Memory B cell (primary cell): ENCODE results near the gene ZBTB40.

Experiments
- ATAC-seq: fragments of 150-1000 bp; cut with Tn5 transposase; 2 replicates; pipeline ENCODE4 v1.10.0; 2021; ENCODE audit warnings: low read depth, mild to moderate bottlenecking, moderate library complexity
- DNase-seq, 2 donors: peaks; one replicate each; pipeline ENCODE4 v3.0.0; 2022; ENCODE audit warnings: low spot score in 2 of 2
- H3K27ac Mint-ChIP-seq: one replicate; pipeline ENCODE4 v1.8.0; 2022; ENCODE audit warnings: mild to moderate bottlenecking, moderate library complexity, mixed read lengths
- H3K27me3 Mint-ChIP-seq: one replicate; pipeline ENCODE4 v1.8.0; 2022; ENCODE audit warnings: mixed read lengths
- H3K36me3 Mint-ChIP-seq: one replicate; pipeline ENCODE4 v1.8.0; 2022; ENCODE audit warnings: mild to moderate bottlenecking, mixed read lengths
- H3K4me1 Mint-ChIP-seq: one replicate; pipeline ENCODE4 v1.8.0; 2022; ENCODE audit warnings: mixed read lengths
- H3K4me3 Mint-ChIP-seq: one replicate; pipeline ENCODE4 v1.8.0; 2022; ENCODE audit warnings: mild to moderate bottlenecking, moderate library complexity, mixed read lengths
- H3K9me3 Mint-ChIP-seq: one replicate; pipeline ENCODE4 v1.8.0; 2022; ENCODE audit warnings: mixed read lengths

The ZBTB40 gene

DNA sequence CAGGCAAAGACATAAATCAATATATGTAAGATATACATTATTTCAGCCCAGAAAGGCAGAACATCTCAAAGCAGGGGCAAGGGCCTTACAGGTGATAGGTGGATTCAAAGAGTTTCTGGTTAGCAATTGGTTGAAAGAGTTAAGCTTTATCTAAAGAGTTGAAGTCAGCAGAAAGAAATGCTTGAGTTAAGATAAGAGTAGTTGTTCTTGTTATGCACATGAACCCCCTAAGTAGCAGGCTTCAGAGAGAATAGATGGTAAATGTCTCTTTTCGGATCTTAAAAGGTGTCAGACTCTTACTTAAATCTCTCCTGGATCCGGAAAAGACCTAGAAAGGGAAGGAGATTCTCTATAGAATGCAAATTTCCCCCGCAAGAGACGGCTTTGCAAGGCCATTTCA lies 8.3 kb upstream of the ZBTB40 start:
- peaks cover 4% of the 10 kb centered on the region for H3K36me3 Mint-ChIP-seq
- DNase-seq: no peak
- H3K27ac Mint-ChIP-seq: no peak overlapping the region
- peaks cover 12% of the 10 kb centered on the region for H3K9me3 Mint-ChIP-seq
- ATAC-seq: no peak
- peaks cover 8% of the 10 kb centered on the region for H3K27me3 Mint-ChIP-seq
- no peak overlapping the region for H3K4me3 Mint-ChIP-seq
- no peaks in the 10 kb centered on the region for H3K4me1 Mint-ChIP-seq

- no peak overlapping the region for H3K27ac Mint-ChIP-seq
- H3K4me1 Mint-ChIP-seq: no peaks in the 10 kb centered on the region
- H3K4me3 Mint-ChIP-seq: no peak overlapping the region
- peaks cover 4% of the 10 kb centered on the region for H3K36me3 Mint-ChIP-seq
- H3K9me3 Mint-ChIP-seq: peaks cover 10% of the 10 kb centered on the region
- H3K27me3 Mint-ChIP-seq: peaks cover 8% of the 10 kb centered on the region
- DNase-seq (no peak), ATAC-seq (no peak)
These were observed 6.8 kb upstream of the ZBTB40 start for GRCh38 chr1:22444856-22445255.

DNA sequence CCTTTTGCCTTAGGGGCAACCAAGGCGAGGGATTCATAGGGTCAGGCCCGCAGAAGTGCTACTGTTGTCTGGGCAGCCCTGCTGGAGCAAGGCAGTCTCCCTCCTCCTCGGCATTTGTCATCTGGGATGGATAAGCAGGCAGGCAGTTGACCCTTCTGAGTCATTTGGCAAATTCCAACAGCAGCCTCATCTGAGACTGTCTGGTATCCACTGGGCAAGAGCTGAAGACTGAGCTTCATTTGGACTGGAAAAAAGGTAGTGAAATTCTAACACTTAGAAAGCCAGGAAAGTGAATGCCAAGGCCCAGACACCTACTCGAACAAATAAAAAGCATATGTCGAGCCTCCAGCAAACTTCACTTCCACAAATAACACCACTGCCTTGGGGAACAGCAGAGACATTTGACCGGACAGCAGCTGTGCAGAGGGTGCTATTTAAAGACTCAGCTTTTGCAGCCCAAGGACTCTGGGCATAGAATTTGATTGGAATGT lies 4.0 kb upstream of the ZBTB40 start:
- Mint-ChIP-seq H3K4me3 (no peak overlapping the region), H3K36me3 (peaks cover 2% of the 10 kb centered on the region), H3K9me3 (peaks cover 3% of the 10 kb centered on the region), H3K27me3 (peaks cover 2% of the 10 kb centered on the region), H3K27ac (no peak overlapping the region), H3K4me1 (peaks cover 9% of the 10 kb centered on the region)
- no peak for DNase-seq
- no peak for ATAC-seq

GRCh38 chr1:22449636-22450035 lies 2.0 kb upstream of the ZBTB40 start:
- no peak overlapping the region for H3K4me3 Mint-ChIP-seq
- H3K9me3 Mint-ChIP-seq: peaks cover 3% of the 10 kb centered on the region
- peaks cover 4% of the 10 kb centered on the region for H3K36me3 Mint-ChIP-seq

DNA sequence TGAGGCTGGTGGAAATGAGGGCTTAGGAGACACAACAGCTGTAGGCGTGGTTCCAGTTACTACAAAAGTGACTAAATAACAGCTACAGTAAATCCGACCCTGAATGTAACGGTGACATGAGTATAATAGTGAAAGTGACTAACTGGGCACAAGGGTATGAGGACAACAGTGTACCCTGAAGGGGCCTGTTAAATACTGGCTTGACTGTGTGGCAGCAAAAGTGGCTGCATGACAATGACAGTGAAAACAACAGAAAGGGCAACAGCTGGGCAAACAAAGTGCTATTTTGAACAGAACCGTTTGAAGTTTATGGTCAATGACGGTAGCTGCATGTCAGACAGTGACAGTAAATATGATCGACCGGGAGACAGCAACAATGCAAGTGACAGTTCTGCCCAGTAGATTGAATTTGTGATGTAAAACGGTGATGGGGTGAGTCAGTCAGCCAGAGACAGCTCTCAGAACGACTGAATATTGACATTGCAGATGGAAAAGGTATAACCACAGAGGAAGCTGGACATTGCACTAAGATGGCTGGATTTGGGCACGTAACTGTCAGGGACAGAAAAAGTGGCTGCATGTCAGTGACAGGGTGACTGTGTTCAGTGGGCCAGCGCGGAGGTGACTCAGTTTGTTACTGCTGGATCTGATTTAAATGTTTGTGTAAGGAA lies 1.2 kb upstream of the ZBTB40 start:
- peak overlapping the region; percentile 80 for H3K27ac Mint-ChIP-seq
- no peak for DNase-seq
- H3K4me1 Mint-ChIP-seq: peaks cover 23% of the 10 kb centered on the region
- H3K27me3 Mint-ChIP-seq: peaks cover 2% of the 10 kb centered on the region
- peak overlapping the region; percentile 82 for H3K4me3 Mint-ChIP-seq
- ATAC-seq: no peak
- H3K36me3 Mint-ChIP-seq: peaks cover 4% of the 10 kb centered on the region
- H3K9me3 Mint-ChIP-seq: peaks cover 3% of the 10 kb centered on the region

More at GRCh38 chr1:22449636-22450035, 2.0 kb upstream of the ZBTB40 start:
- Mint-ChIP-seq H3K27ac (no peak overlapping the region), H3K4me1 (peaks cover 19% of the 10 kb centered on the region), H3K27me3 (peaks cover 2% of the 10 kb centered on the region)
- DNase-seq (no peak), ATAC-seq (no peak)

GRCh38 chr1:22452481-22452957 lies 868 bp downstream of the ZBTB40 start:
- Mint-ChIP-seq H3K27ac (peak overlapping the region; percentile 99), H3K36me3 (peaks cover 7% of the 10 kb centered on the region), H3K4me3 (peak overlapping the region; percentile 92), H3K9me3 (peaks cover 3% of the 10 kb centered on the region), H3K27me3 (no peaks in the 10 kb centered on the region), H3K4me1 (peaks cover 30% of the 10 kb centered on the region)
- peak; percentile 19 for ATAC-seq
- no peak for DNase-seq

- Mint-ChIP-seq H3K9me3 (peaks cover 3% of the 10 kb centered on the region), H3K4me1 (peaks cover 35% of the 10 kb centered on the region), H3K27me3 (no peaks in the 10 kb centered on the region), H3K27ac (peak overlapping the region; percentile 99), H3K36me3 (peaks cover 9% of the 10 kb centered on the region), H3K4me3 (peak overlapping the region; percentile 92)
- no peak for ATAC-seq
- DNase-seq: no peak
These were observed 1.5 kb downstream of the ZBTB40 start for GRCh38 chr1:22453181-22453580.

GRCh38 chr1:22454476-22455056 lies 2.9 kb downstream of the ZBTB40 start:
- Mint-ChIP-seq H3K9me3 (peaks cover 3% of the 10 kb centered on the region), H3K4me1 (peaks cover 37% of the 10 kb centered on the region), H3K4me3 (no peak overlapping the region), H3K27ac (no peak overlapping the region), H3K27me3 (no peaks in the 10 kb centered on the region), H3K36me3 (peaks cover 9% of the 10 kb centered on the region)
- no peak for DNase-seq
- ATAC-seq: no peak

DNA sequence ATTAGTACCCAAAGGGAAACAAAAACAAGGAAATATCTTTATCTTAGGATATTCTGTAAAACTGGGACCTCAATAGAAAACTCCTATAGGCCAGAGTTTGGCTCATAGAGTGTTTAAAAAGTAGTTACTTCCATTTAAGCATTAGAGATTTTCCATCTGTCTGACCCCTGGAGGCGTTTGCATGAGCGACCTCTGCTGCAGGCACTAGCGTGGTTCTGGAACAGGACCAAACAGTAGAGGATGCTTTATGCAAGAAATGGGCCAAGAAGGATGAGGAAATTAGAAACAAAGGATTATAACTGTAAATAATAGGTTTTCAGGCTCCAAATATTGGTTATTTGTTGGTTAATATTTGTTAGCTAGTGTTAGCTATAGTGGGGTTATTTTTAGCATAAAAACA lies 5.7 kb downstream of the ZBTB40 start:
- H3K27me3 Mint-ChIP-seq: no peaks in the 10 kb centered on the region
- H3K36me3 Mint-ChIP-seq: peaks cover 9% of the 10 kb centered on the region
- DNase-seq (no peak), ATAC-seq (no peak)
- no peaks in the 10 kb centered on the region for H3K9me3 Mint-ChIP-seq
- no peak overlapping the region for H3K27ac Mint-ChIP-seq
- H3K4me1 Mint-ChIP-seq: peaks cover 43% of the 10 kb centered on the region
- no peak overlapping the region for H3K4me3 Mint-ChIP-seq

DNA sequence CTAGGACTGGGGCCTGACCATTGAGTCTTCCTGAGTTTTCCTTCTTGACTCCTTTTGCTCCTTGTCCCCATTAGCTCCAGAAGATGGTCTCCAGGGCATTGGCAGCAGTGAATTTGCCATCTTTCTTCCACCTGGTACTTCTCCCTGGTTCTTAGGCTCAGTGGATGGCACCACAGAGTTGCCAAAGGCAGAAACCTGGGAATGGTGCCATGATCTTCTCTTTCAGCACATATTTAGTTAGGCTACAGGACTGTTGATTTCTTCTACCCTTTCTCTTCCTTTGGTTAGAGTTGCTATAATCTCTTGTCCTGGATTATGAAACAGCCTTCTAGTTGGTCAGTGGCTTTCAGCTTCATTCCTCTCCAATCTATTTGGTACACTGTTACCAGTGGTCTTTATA lies 6.2 kb downstream of the ZBTB40 start:
- Mint-ChIP-seq H3K4me3 (no peak overlapping the region), H3K4me1 (peaks cover 39% of the 10 kb centered on the region), H3K36me3 (peaks cover 10% of the 10 kb centered on the region), H3K9me3 (no peaks in the 10 kb centered on the region), H3K27ac (no peak overlapping the region), H3K27me3 (no peaks in the 10 kb centered on the region)
- no peak for DNase-seq
- no peak for ATAC-seq

DNA sequence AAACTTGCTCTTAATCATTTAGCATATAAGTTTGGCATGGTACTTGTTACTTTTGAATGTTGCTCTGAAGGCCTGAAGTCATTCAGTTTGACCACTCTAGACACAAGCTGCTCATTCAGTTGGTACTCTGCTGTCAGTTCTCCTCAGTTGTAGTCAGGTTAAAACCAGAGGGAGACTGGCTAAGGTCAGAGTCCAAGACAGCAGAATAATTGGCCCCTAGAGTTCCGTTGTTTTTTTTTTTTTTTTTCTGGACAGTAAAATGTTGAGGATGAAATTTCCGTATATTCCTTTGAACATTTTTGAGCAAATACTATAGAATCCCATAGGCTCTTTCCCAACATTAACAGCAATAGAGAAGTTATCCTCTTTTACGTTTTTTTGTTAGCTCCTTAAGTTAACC lies 9.4 kb downstream of the ZBTB40 start:
- H3K4me1 Mint-ChIP-seq: peaks cover 27% of the 10 kb centered on the region
- H3K36me3 Mint-ChIP-seq: peaks cover 14% of the 10 kb centered on the region
- ATAC-seq (no peak), DNase-seq (no peak)
- peaks cover 2% of the 10 kb centered on the region for H3K9me3 Mint-ChIP-seq
- H3K27me3 Mint-ChIP-seq: no peaks in the 10 kb centered on the region
- H3K4me3 Mint-ChIP-seq: no peak overlapping the region
- no peak overlapping the region for H3K27ac Mint-ChIP-seq

- no peak overlapping the region for H3K4me3 Mint-ChIP-seq
- H3K9me3 Mint-ChIP-seq: peaks cover 2% of the 10 kb centered on the region
- peak; percentile 37 for ATAC-seq
- peaks cover 14% of the 10 kb centered on the region for H3K36me3 Mint-ChIP-seq
- no peak for DNase-seq
- peaks cover 23% of the 10 kb centered on the region for H3K4me1 Mint-ChIP-seq
- H3K27me3 Mint-ChIP-seq: no peaks in the 10 kb centered on the region
- H3K27ac Mint-ChIP-seq: no peak overlapping the region
These were observed 10.3 kb downstream of the ZBTB40 start for GRCh38 chr1:22461678-22462527.

GRCh38 chr1:22462928-22463327 lies 11.3 kb downstream of the ZBTB40 start:
- no peak for ATAC-seq
- Mint-ChIP-seq H3K27me3 (no peaks in the 10 kb centered on the region), H3K36me3 (peaks cover 14% of the 10 kb centered on the region), H3K27ac (no peak overlapping the region), H3K9me3 (peaks cover 2% of the 10 kb centered on the region), H3K4me1 (peaks cover 21% of the 10 kb centered on the region), H3K4me3 (no peak overlapping the region)
- DNase-seq: no peak

DNA sequence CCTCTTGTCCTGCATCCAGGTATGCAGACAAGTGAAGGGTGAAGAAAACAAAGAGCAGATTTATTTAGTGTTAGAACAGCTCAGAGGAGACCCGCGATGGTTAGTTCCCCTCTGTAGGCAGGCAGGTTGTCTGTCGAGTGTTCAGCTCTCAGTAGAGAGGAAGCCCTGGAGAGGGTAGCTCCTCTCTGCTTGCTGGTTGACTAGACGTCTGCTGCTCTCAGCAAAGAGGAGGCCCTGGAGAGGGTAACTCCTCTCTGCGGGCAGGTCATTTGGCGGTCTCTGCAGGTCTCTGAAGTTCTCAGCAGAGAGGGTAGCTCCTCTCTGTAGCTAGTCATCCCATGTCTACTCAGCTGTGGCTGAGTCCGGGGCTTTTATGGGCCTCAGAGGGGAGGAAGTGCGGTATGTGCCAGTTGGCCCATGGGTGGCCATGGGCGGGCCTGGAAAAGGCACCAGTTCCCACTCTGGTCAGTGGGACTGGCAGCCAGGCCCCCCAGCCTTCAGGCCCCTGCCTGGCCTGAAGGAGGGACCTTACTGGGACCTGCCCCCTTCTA lies 13.4 kb downstream of the ZBTB40 start:
- no peaks in the 10 kb centered on the region for H3K27me3 Mint-ChIP-seq
- no peak overlapping the region for H3K27ac Mint-ChIP-seq
- no peak for DNase-seq
- peaks cover 2% of the 10 kb centered on the region for H3K9me3 Mint-ChIP-seq
- no peak overlapping the region for H3K4me3 Mint-ChIP-seq
- H3K36me3 Mint-ChIP-seq: peaks cover 11% of the 10 kb centered on the region
- ATAC-seq: no peak
- peaks cover 16% of the 10 kb centered on the region for H3K4me1 Mint-ChIP-seq
